GM12874 (cell line): ENCODE data around the gene MTCL1.

Experiments used
- TF ChIP-seq, protein P1 (sequence below): IDR thresholded peaks from 2 replicates; pipeline ENCODE4 v1.5.1; 2011; ENCODE audit warnings: low read depth, mild to moderate bottlenecking, control low read depth, low read length, moderate library complexity; ENCODE audit not compliant: insufficient read depth

The MTCL1 gene

DNA sequence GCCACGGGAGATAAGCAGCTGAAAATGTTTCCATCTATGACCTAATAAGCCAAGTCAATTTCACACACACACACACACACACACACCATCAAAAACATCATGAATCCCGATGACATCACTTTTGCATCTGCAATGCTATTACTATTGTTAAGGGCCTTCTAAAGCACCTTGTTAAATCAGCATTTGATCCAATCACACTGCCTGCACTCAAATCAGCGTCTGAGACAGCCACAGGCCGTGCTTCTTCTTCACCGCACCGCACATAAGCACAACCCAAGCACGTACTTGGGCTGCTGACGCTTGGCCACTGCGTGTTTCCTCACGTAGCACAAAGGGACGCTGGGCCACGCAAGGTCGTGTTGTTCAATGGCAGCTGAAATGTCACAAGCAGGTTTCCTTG, 15.8 kb upstream of the MTCL1 start:
- TF ChIP-seq, protein P1, sequence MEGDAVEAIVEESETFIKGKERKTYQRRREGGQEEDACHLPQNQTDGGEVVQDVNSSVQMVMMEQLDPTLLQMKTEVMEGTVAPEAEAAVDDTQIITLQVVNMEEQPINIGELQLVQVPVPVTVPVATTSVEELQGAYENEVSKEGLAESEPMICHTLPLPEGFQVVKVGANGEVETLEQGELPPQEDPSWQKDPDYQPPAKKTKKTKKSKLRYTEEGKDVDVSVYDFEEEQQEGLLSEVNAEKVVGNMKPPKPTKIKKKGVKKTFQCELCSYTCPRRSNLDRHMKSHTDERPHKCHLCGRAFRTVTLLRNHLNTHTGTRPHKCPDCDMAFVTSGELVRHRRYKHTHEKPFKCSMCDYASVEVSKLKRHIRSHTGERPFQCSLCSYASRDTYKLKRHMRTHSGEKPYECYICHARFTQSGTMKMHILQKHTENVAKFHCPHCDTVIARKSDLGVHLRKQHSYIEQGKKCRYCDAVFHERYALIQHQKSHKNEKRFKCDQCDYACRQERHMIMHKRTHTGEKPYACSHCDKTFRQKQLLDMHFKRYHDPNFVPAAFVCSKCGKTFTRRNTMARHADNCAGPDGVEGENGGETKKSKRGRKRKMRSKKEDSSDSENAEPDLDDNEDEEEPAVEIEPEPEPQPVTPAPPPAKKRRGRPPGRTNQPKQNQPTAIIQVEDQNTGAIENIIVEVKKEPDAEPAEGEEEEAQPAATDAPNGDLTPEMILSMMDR, result no peak

DNA sequence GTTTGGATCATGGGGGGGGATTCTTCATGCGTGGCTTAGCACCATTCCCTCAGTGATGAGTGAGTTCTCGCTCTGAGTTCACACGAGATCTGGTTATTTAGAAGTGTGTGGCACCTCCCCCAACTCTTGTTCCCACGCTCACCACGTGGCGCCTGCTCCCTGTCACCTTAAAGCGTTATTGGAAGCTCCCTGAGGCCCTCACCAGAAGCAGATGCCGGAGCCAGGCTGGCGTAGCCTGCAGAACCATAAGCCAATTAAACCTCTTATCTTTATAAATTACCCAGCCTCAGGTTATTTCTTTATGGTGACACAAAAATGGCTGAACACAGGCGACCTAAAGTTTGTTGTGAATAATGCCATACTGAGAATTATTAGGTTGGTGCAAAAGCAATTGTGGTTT, 10.5 kb upstream of the MTCL1 start:
- TF ChIP-seq, protein P1, result no peak

DNA sequence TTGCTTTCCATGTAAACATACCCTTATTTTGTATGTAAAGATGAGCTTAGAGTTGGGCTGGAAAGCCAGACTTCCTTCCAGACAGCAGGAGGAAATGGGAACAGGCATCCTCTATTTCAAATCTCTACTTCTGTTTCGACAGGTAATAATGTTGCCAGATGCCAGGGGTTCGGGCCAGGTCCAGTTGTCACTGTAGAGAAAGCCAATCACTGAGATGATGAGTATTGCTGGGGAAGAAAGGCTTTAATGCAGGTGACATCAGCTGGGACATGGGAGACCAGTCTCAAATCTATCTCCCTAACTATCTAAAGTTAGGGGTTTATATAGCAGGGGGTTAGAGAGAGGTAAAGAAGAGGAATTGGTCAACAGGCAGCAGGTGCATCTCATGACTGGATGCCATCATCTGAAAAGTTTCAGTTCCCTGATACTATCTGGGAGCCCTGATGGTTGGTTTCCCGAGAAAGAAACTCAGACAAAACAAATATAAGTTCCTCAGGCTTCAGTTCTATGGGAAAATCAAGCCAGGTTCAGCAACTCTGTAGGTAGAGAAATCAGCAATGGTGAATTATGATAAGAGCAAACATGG, 9.3 kb upstream of the MTCL1 start:
- TF ChIP-seq, protein P1, result no peak

DNA sequence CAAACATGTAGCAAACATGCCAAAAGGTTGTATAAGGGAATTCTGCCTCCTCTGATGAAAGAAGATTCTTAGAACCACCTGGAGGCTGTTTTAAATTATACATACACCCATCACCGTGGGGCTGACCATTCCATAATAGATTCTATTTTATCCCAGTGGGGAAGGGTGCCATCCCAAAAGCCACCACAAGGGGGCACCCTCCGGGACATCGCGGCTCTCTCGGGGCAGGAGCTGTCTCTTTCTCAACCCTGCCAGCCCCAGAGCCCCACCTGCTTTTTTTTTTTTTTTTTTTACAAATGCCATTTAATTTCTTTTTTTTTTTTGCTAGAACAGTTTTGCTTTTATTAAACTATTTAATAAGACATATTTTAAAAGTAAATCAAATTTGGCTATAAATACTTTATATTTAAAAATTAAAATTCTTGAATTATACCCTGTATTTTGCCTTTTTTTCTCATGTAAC, 8.6 kb upstream of the MTCL1 start:
- TF ChIP-seq, protein P1, result peak; percentile 81

DNA sequence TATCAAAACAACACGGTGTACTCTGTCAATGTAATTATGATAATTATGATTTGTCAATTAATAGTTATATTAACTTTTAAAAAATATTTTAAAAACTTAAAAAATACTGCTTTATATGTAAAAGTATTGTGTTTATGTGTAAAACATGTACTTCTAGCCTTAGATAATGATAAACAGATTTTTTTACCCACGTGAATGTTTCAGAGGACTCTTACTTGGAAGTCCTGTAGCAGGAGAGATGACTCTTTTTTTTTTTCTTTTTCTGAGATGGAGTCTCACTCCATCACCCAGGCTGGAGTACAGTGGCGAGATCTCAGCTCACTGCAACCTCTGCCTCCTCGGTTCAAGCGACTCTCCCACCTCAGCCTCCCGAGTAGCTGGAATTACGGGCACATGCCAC, 6.2 kb upstream of the MTCL1 start:
- TF ChIP-seq, protein P1, result no peak

DNA sequence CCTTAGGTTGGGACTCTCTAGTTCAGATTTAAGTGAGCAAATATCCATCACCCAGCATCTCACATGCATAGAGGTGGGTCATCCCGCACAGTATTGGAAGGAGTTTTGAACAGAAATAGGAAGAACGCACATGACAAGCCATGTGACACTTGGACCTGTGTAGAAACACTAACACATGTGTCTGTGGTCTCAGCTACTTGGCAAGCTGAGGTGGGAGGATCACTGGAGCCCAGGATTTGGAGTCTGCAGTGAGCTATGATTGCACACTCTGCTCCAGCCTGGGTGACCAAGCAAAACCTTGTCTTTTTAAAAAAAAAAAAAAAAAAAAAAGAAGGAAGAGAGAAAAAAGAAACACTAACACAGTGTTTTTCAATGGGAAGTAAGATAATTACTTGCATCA, 5.4 kb upstream of the MTCL1 start:
- TF ChIP-seq, protein P1, result no peak

DNA sequence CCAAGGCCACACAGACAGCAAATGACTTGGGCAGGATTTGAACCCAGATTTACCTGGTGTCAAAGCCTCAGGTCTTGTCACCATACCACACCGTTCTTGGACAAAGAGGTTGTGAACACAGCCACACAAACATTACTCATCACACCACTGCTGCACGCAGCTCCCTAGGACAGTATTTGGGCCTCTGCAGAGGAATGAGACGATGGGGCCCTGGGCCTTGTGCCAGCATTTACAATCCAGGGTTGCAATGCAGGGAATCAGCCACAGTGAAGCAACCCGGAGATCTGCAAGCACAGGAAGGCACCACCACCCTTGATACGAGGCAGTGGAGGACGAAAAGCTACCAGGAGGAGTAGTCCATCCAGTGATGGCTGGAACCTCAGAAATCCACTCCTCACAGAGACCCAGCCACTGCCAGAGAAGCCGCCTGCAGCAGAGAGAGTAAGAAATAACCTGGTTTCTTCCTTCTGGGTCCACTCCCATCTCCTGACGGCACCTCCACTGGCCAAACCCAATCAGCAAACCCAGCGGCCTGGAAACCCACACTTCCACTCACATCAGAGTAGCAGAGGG, 3.7 kb upstream of the MTCL1 start:
- TF ChIP-seq, protein P1, result no peak
